22Rv1 (cell line): Measurements from ENCODE around the gene SRXN1.

ENCODE experiments used
- CTCF ChIP-seq: fragments of 450-650 bp; IDR thresholded peaks from 2 replicates; pipeline ENCODE4 v1.5.1; 2017; ENCODE audit warnings: mild to moderate bottlenecking
- ZFX ChIP-seq: fragments of 450-650 bp; IDR thresholded peaks from 2 replicates; pipeline ENCODE4 v1.6.1; 2017; ENCODE audit warnings: antibody characterized with exemption, borderline replicate concordance

- TF ChIP-seq CTCF (no peak), ZFX (no peak)
Measured at GRCh38 chr20:635028-635892, 17.7 kb downstream of the SRXN1 start.
